GM12892 (cell line): ENCODE data around the gene PHF21B.

Source experiments
- DNase-seq: peaks from one replicate; pipeline ENCODE4 v3.0.0; 2011; ENCODE audit not compliant: insufficient read length
- FAIRE-seq: peaks from 2 replicates; lab custom pipeline; 2011; peaks lifted over from hg19 to GRCh38; lab: Jason Lieb, UNC
- POLR2A ChIP-seq: IDR thresholded peaks from 2 replicates; pipeline ENCODE4 v1.6.1; 2011; ENCODE audit warnings: low read depth, low read length, control low read depth
- POLR2AphosphoS5 ChIP-seq: IDR thresholded peaks from 2 replicates; pipeline ENCODE4 v1.6.1; 2011; ENCODE audit warnings: low read depth, low read length, control low read depth
- TAF1 ChIP-seq: IDR thresholded peaks from 2 replicates; pipeline ENCODE4 v1.6.1; 2011; ENCODE audit warnings: low read depth, mild to moderate bottlenecking, control low read depth, low read length, borderline replicate concordance

PHF21B gene

DNA sequence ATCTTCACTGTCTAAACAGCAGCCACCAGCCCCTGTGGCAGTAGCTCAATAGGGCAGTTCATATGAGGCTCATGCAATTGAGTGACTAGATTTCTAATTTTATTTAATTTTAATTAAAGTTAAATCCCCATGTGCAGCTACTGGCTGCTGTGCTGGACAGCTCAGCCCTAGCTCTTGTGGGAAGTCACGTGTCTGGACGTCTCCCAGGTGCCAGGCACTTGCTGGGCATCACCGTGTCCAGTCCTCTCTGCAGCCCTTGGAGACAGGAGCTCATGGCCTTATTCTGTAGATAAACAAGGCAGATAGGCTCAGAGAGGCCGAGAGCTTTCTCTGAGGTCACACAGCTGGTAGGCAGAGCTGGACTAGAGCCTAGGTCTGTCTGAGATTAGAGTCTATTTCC is 162.4 kb downstream of the PHF21B start:
- TF ChIP-seq POLR2AphosphoS5, result no peak
- TF ChIP-seq POLR2A, result no peak
- no peak for TF ChIP-seq TAF1
- no peak for FAIRE-seq
- no peak for DNase-seq

DNA sequence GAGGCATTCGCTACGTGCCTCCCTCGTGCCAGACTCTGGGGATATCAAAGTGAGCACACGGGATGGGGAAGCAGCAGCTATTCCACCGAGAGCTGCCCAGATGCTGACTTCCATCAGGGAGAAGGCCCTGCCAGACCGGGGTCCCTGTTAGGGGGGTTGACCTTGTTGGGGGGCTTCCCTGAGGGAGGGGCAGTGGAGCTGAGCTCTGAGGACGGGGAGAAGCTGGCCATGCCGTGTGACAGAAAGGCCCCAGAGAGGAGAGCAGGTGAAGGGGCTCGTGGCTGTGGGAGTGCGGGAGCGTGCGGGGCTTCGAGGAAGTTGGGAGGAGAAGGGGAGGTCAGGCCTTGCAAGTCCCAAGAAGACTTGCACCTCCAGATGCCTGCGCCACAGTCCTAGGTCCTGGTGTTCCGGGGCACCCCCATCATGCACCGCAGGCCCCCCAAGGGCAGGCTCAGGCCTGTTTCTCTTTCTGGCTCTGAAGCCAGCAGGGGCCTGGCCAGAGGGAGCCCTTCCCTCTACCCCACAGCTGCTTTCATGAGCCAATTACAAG is 163.0 kb downstream of the PHF21B start:
- no peak for TF ChIP-seq POLR2AphosphoS5
- no peak for TF ChIP-seq POLR2A
- TF ChIP-seq TAF1, result no peak
- no peak for DNase-seq
- no peak for FAIRE-seq

DNA sequence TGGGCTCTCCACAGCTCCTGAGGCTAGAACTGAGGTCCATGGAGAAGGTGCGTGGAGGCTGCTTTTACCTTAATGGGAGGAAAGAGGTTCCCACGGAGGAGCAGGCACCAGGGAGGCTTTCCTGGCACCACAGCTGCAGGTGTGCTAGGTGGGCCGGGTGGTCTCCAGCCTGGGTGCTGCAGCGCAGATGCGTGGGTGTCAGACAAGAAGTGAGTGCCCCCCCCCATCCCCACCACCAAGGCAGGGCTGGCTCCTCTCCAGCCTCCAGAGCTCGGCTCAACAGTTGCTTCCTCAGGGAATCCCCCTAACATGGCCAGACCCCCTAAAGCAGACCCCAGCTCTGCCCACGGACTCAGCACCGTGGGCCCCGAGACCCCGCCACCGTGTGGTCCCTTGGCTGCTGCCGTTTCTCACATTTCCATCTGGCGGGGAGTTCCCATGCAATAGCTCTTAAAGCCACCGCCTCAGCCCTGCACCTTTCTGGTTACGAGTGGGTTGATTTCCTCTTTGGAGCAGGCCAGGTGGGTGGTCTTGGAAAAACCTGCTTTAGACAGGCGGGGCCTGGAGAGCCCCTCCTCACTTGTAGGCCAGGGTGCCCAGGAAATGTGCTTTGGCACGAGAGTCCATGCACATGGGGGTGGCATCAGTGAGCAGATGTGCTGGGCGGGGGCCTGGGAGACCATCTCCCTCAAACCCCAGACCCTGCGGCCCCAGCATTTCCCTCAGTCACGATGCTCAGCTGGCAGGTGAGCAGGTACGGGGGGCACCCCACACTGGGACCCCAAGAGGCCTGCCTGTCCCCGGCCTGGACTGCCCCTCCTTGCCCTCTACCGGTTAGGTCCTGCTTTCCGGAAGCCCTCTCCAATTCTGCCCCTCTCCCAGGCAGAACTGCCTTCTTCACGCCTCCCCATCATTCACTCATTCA is 163.7 kb downstream of the PHF21B start:
- TF ChIP-seq POLR2A (no peak), POLR2AphosphoS5 (no peak), TAF1 (no peak)
- FAIRE-seq (no peak), DNase-seq (no peak)

DNA sequence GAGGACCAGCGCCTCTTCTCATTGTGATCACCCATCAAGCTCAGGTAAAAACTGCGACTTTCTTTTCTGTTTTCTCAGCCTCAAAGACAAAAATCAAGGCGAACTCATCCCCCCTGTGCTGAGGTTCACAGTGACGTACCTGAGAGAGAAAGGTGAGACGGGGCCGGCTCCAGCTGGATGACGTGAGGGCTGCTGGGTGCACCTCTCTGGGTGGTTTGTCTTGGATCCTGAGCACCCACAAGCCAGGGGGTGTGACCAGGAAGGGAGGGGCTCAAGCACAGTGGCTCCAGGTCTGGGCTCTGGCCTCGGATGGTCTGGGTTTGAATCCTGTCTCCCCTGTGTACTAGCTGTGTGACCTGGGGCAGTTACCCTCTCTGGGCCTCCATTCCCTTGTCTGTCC is 164.6 kb downstream of the PHF21B start:
- no peak for DNase-seq
- TF ChIP-seq TAF1, result no peak
- FAIRE-seq, result no peak

DNA sequence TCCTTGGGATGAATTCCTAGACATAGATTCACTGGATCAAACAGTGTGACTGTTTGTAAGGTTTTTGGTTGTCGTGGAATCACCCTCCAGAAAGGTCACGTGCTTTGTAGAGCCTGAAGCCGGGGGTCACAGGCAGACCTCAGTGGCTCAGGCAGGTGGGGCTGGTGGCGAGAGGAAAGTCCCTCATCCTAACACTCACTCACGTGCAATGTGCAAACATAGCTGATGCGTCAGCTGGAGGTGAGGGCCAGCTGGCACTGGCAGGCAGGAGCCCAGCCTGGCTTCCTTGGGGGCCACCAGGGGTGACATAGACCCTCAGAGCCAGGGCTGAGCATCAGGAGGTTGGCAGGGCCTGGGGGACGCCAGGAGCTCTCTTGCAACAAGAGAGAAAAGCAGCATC is 167.4 kb downstream of the PHF21B start:
- DNase-seq, result no peak
- FAIRE-seq, result no peak
- no peak for TF ChIP-seq TAF1
- no peak for TF ChIP-seq POLR2A
- no peak for TF ChIP-seq POLR2AphosphoS5

DNA sequence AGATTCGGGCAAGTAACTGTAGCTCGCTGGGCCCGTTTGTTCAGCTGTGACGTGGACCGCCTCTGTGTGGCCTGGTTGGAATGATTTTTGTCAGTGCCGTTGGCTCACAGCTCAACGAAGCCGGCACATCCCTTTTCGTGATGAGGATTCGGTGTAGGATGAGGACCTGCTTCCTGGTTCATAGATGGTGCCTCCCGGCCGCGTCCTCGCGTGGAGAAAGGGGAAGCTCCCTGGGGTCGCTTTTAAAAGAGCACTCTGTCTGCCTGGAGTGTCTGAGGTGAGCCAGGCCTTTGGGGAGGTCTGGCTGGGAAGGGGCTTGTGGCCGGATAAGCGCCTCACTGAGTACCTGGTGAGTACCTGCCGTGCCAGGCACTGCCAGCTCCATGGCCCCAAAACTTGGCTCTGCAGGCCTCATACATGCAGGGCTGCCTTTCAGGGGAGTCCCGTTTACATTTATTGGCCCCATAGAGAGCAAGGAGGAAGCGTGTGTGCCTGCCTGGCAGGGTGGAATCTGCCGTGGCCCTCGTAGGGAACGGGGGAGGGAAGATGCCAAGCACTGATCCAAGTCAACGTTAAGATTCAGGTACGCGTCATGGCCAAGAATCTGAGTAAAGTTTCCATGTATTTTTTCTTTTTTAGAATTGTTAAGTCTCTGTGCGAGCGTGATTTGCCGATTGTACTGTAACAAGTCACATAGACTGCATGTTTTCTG is 169.0 kb downstream of the PHF21B start:
- FAIRE-seq (no peak), DNase-seq (no peak)
- TF ChIP-seq POLR2A, result no peak
- TF ChIP-seq POLR2AphosphoS5, result no peak
- TF ChIP-seq TAF1, result no peak

DNA sequence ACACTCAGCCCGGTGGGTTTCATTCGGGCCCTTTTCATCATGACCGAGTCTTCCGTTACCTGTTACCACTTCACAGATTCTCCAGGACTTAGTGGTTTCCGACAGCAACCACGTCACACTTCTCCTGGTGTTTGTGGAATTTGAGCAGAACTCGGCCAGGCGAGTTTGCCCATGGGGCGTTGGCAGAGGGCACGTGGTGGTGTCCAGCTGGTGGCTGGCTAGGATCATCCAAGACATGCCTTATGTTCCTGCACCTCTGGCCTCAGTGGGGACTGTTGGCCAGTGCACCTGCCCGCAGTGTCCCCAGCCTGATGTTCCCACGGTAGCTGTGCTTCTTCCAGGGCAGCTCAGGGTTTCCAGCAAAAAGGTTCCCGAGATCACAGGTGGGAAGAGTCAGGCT is 170.1 kb downstream of the PHF21B start:
- DNase-seq (no peak), FAIRE-seq (no peak)
- no peak for TF ChIP-seq POLR2AphosphoS5
- TF ChIP-seq POLR2A, result no peak
- TF ChIP-seq TAF1, result no peak

DNA sequence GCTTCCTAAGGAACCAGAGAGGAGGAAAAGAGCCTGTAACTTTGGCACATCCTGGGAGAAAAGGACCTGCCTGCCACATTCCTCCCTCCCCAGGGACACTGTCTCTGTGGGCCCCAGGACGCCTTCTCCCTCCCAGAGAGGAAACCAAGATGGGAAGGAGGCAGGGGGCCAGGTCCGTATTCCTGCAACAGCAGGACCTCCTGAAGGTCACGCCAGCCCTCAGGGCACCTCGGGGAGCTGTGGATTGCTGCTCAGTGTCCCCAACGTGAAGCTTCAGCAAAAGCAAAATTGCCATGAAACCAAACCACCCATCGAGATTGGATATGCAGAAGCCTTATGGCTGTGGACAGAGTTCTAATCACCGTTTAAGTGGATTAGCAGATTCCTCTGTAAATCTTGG is 170.7 kb downstream of the PHF21B start:
- TF ChIP-seq TAF1, result no peak
- TF ChIP-seq POLR2A, result no peak
- no peak for TF ChIP-seq POLR2AphosphoS5
- DNase-seq, result no peak
- FAIRE-seq, result no peak

DNA sequence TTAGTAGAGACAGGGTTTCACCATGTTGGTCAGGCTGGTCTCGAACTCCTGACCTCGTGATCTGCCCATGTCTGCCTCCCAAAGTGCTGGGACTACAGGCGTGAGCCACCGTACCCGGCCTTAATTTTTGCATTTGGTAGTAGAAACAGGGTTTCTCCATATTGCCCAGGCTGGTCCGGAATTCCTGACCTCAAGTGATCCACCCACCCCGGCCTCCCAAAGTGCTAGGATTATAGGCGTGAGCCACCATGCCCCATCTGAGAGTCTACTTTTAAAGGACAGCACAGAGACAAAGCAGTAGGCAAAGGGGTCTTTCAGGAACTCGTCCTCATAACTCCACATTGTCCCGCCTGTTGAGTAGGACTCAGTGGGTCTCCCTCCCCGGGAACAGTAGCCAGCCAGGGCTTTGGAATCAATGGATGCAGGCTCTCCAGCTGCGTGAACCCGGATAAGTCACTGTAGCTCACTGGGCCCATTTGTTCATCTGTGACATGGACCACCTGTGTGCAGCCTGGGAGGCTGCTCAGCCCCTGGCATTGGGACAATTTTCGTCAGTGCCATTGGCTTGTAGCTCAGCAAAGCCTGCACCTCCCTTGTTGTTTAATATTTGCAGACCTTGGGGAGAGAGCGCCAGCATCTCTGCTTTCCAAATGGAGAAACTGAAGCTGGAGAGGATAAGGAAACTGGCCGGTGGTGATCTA is 171.3 kb downstream of the PHF21B start:
- DNase-seq, result no peak
- TF ChIP-seq TAF1 (no peak), POLR2AphosphoS5 (no peak), POLR2A (no peak)
- no peak for FAIRE-seq

DNA sequence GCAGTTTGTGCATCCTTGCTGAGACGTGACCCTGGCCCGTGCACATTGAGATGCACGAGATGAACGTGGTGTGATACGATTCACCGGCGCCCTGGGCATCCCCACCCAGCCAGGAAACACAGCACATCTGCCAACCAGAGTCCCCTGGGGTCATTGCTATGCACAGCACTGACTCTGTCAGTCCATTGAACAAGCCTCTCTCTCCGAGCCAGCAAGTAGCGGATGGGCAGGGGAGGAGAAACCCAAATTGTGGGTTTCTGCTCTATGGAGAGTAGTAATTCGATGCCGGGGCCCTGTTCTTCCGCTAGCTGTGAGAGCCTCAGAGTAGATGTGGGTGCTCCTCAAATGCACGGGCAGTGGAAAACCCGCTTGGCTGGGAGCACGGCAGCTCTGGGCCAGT is 172.3 kb downstream of the PHF21B start:
- FAIRE-seq (no peak), DNase-seq (no peak)
- TF ChIP-seq TAF1 (no peak), POLR2AphosphoS5 (no peak), POLR2A (no peak)

DNA sequence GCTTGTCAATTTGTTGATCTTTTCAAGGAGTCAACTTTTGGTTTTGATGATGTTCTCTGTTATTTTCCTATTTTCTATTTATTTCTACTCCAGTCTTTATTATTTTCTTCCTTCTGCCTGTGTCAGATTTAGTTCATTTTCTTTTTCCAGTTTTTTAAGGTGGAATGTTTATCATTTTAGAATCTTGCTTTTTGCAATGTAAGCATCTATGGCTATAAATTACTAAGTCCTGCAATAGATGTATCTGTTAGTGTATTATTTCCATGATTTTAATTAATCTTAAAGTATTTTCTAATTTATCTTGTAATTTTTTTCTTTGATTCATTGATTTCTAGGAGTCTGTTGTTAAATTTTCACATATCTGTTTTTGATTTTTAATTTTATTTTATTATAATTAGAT is 175.7 kb downstream of the PHF21B start:
- DNase-seq (no peak), FAIRE-seq (no peak)
- TF ChIP-seq POLR2A, result no peak
- TF ChIP-seq TAF1, result no peak
- no peak for TF ChIP-seq POLR2AphosphoS5

DNA sequence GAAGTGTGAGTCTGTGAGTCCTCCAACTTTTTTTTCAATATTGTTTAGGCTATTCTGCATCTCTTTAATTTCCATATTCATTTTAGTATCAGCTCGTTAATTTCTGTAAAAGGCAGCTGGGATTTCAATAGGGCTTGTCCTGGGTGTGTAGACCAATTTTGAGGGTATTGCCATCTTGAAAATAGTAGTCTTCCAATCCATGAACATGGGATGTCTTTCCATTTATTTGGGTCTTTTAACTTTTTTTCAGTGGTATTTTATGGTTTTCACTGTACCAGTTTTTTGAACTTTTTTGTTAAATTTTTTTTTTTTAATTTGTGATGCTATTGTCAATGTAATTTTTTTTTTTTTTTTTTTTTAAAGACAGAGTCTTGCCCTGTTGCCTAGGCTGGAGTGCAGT is 177.9 kb downstream of the PHF21B start:
- no peak for FAIRE-seq
- DNase-seq, result no peak
- no peak for TF ChIP-seq TAF1
- TF ChIP-seq POLR2AphosphoS5, result no peak
- no peak for TF ChIP-seq POLR2A
